ENCODE results near the gene KLRG1.

KLRG1 gene

GRCh38 chr12:8956073-8956472, 33.3 kb upstream of the KLRG1 start:
- H3K27me3 ChIP-seq (ENCODE audit: control insufficient read depth, insufficient read depth, low read length), result no peaks in the 10 kb centered on the region
- H3K4me3 ChIP-seq (ENCODE audit: low read length), result no peak overlapping the region
- H3K27ac ChIP-seq (ENCODE audit: low read depth, low read length), result no peak overlapping the region
- H3K4me1 ChIP-seq (ENCODE audit: control insufficient read depth, insufficient read depth, low read length), result no peaks in the 10 kb centered on the region
- no peak overlapping the region for H3K9ac ChIP-seq (ENCODE audit: low read length)
- H3K36me3 ChIP-seq (ENCODE audit: control insufficient read depth, insufficient read depth, low read length), result no peaks in the 10 kb centered on the region

GRCh38 chr12:8956772-8957171, 32.6 kb upstream of the KLRG1 start:
- no peak overlapping the region for H3K9ac ChIP-seq (ENCODE audit: low read length)
- no peak overlapping the region for H3K4me3 ChIP-seq (ENCODE audit: low read length)
- no peaks in the 10 kb centered on the region for H3K4me1 ChIP-seq (ENCODE audit: control insufficient read depth, insufficient read depth, low read length)

GRCh38 chr12:8957561-8957960, 31.8 kb upstream of the KLRG1 start:
- no peaks in the 10 kb centered on the region for H3K36me3 ChIP-seq (ENCODE audit: control insufficient read depth, insufficient read depth, low read length)
- no peaks in the 10 kb centered on the region for H3K27me3 ChIP-seq (ENCODE audit: control insufficient read depth, insufficient read depth, low read length)
- no peaks in the 10 kb centered on the region for H3K4me1 ChIP-seq (ENCODE audit: control insufficient read depth, insufficient read depth, low read length)
- H3K4me3 ChIP-seq (ENCODE audit: low read length), result no peak overlapping the region
- H3K9ac ChIP-seq (ENCODE audit: low read length), result no peak overlapping the region
- no peak overlapping the region for H3K27ac ChIP-seq (ENCODE audit: low read depth, low read length)

More at GRCh38 chr12:8956772-8957171, 32.6 kb upstream of the KLRG1 start:
- H3K27me3 ChIP-seq (ENCODE audit: control insufficient read depth, insufficient read depth, low read length), result no peaks in the 10 kb centered on the region
- H3K27ac ChIP-seq (ENCODE audit: low read depth, low read length), result no peak overlapping the region
- no peaks in the 10 kb centered on the region for H3K36me3 ChIP-seq (ENCODE audit: control insufficient read depth, insufficient read depth, low read length)

GRCh38 chr12:8958066-8958465, 31.3 kb upstream of the KLRG1 start:
- H3K4me3 ChIP-seq (ENCODE audit: low read length), result no peak overlapping the region
- no peaks in the 10 kb centered on the region for H3K36me3 ChIP-seq (ENCODE audit: control insufficient read depth, insufficient read depth, low read length)
- H3K27me3 ChIP-seq (ENCODE audit: control insufficient read depth, insufficient read depth, low read length), result no peaks in the 10 kb centered on the region
- no peak overlapping the region for H3K27ac ChIP-seq (ENCODE audit: low read depth, low read length)
- no peak overlapping the region for H3K9ac ChIP-seq (ENCODE audit: low read length)
- no peaks in the 10 kb centered on the region for H3K4me1 ChIP-seq (ENCODE audit: control insufficient read depth, insufficient read depth, low read length)

- Histone ChIP-seq H3K9ac (ENCODE audit: low read length) (no peak overlapping the region), H3K4me1 (ENCODE audit: control insufficient read depth, insufficient read depth, low read length) (no peaks in the 10 kb centered on the region)
Measured at GRCh38 chr12:8960176-8960575, 29.2 kb upstream of the KLRG1 start.

GRCh38 chr12:8968761-8969160, 20.6 kb upstream of the KLRG1 start:
- no peaks in the 10 kb centered on the region for H3K27me3 ChIP-seq (ENCODE audit: control insufficient read depth, insufficient read depth, low read length)
- no peak overlapping the region for H3K9ac ChIP-seq (ENCODE audit: low read length)
- no peak overlapping the region for H3K27ac ChIP-seq (ENCODE audit: low read depth, low read length)
- no peaks in the 10 kb centered on the region for H3K4me1 ChIP-seq (ENCODE audit: control insufficient read depth, insufficient read depth, low read length)
- H3K36me3 ChIP-seq (ENCODE audit: control insufficient read depth, insufficient read depth, low read length), result no peaks in the 10 kb centered on the region
- H3K4me3 ChIP-seq (ENCODE audit: low read length), result no peak overlapping the region

More at GRCh38 chr12:8960176-8960575, 29.2 kb upstream of the KLRG1 start:
- Histone ChIP-seq H3K27me3 (ENCODE audit: control insufficient read depth, insufficient read depth, low read length) (no peaks in the 10 kb centered on the region), H3K27ac (ENCODE audit: low read depth, low read length) (no peak overlapping the region), H3K36me3 (ENCODE audit: control insufficient read depth, insufficient read depth, low read length) (no peaks in the 10 kb centered on the region), H3K4me3 (ENCODE audit: low read length) (no peak overlapping the region)

GRCh38 chr12:8969861-8970411, 19.4 kb upstream of the KLRG1 start:
- no peak overlapping the region for H3K4me3 ChIP-seq (ENCODE audit: low read length)
- no peaks in the 10 kb centered on the region for H3K4me1 ChIP-seq (ENCODE audit: control insufficient read depth, insufficient read depth, low read length)
- H3K36me3 ChIP-seq (ENCODE audit: control insufficient read depth, insufficient read depth, low read length), result no peaks in the 10 kb centered on the region
- no peak overlapping the region for H3K27ac ChIP-seq (ENCODE audit: low read depth, low read length)
- H3K27me3 ChIP-seq (ENCODE audit: control insufficient read depth, insufficient read depth, low read length), result no peaks in the 10 kb centered on the region
- no peak overlapping the region for H3K9ac ChIP-seq (ENCODE audit: low read length)

GRCh38 chr12:8970432-8970831, 18.9 kb upstream of the KLRG1 start:
- Histone ChIP-seq H3K27ac (ENCODE audit: low read depth, low read length) (no peak overlapping the region), H3K9ac (ENCODE audit: low read length) (no peak overlapping the region), H3K36me3 (ENCODE audit: control insufficient read depth, insufficient read depth, low read length) (no peaks in the 10 kb centered on the region), H3K4me1 (ENCODE audit: control insufficient read depth, insufficient read depth, low read length) (no peaks in the 10 kb centered on the region), H3K4me3 (ENCODE audit: low read length) (no peak overlapping the region), H3K27me3 (ENCODE audit: control insufficient read depth, insufficient read depth, low read length) (no peaks in the 10 kb centered on the region)

- H3K9ac ChIP-seq (ENCODE audit: low read length), result no peak overlapping the region
- no peaks in the 10 kb centered on the region for H3K27me3 ChIP-seq (ENCODE audit: control insufficient read depth, insufficient read depth, low read length)
- no peaks in the 10 kb centered on the region for H3K4me1 ChIP-seq (ENCODE audit: control insufficient read depth, insufficient read depth, low read length)
- no peak overlapping the region for H3K27ac ChIP-seq (ENCODE audit: low read depth, low read length)
- no peak overlapping the region for H3K4me3 ChIP-seq (ENCODE audit: low read length)
- no peaks in the 10 kb centered on the region for H3K36me3 ChIP-seq (ENCODE audit: control insufficient read depth, insufficient read depth, low read length)
Measured at GRCh38 chr12:8980137-8980536, 9.2 kb upstream of the KLRG1 start.

GRCh38 chr12:8985213-8985754, 4.1 kb upstream of the KLRG1 start:
- Histone ChIP-seq H3K4me1 (ENCODE audit: control insufficient read depth, insufficient read depth, low read length) (no peaks in the 10 kb centered on the region), H3K4me3 (ENCODE audit: low read length) (no peak overlapping the region), H3K9ac (ENCODE audit: low read length) (no peak overlapping the region), H3K27ac (ENCODE audit: low read depth, low read length) (no peak overlapping the region), H3K36me3 (ENCODE audit: control insufficient read depth, insufficient read depth, low read length) (no peaks in the 10 kb centered on the region), H3K27me3 (ENCODE audit: control insufficient read depth, insufficient read depth, low read length) (no peaks in the 10 kb centered on the region)

- Histone ChIP-seq H3K27ac (ENCODE audit: low read depth, low read length) (no peak overlapping the region), H3K4me3 (ENCODE audit: low read length) (no peak overlapping the region), H3K4me1 (ENCODE audit: control insufficient read depth, insufficient read depth, low read length) (no peaks in the 10 kb centered on the region), H3K36me3 (ENCODE audit: control insufficient read depth, insufficient read depth, low read length) (no peaks in the 10 kb centered on the region), H3K27me3 (ENCODE audit: control insufficient read depth, insufficient read depth, low read length) (no peaks in the 10 kb centered on the region), H3K9ac (ENCODE audit: low read length) (no peak overlapping the region)
Measured at GRCh38 chr12:8987163-8987562, 2.2 kb upstream of the KLRG1 start.

- Histone ChIP-seq H3K27me3 (ENCODE audit: control insufficient read depth, insufficient read depth, low read length) (no peaks in the 10 kb centered on the region), H3K4me3 (ENCODE audit: low read length) (no peak overlapping the region), H3K36me3 (ENCODE audit: control insufficient read depth, insufficient read depth, low read length) (no peaks in the 10 kb centered on the region), H3K27ac (ENCODE audit: low read depth, low read length) (no peak overlapping the region), H3K9ac (ENCODE audit: low read length) (no peak overlapping the region), H3K4me1 (ENCODE audit: control insufficient read depth, insufficient read depth, low read length) (no peaks in the 10 kb centered on the region)
Measured at GRCh38 chr12:8987685-8988084, 1.7 kb upstream of the KLRG1 start.
